Esophagus squamous epithelium (tissue), 4 donors: ENCODE results near the gene GATAD1.

Experiments
- CTCF ChIP-seq, 6 experiments: fragments of 450-650 bp in 4 of 6; fragments of 200-600 bp in 2 of 6; sonication (generic) in 2 of 6; IDR thresholded peaks; one replicate each; pipeline ENCODE4 v1.5.1; 2016 to 2019; ENCODE audit warnings: antibody characterized with exemption in 6 of 6, mild to moderate bottlenecking in 4 of 6, moderate library complexity in 4 of 6
- POLR2A ChIP-seq, 4 donors: fragments of 450-650 bp; IDR thresholded peaks; one replicate each; pipeline ENCODE4 v1.6.1; 2017; ENCODE audit warnings: antibody characterized with exemption in 4 of 4, mild to moderate bottlenecking in 4 of 4, moderate library complexity in 3 of 4

- TF ChIP-seq POLR2A (IDR thresholded peaks at IDR 0.05) (no peak), CTCF (IDR thresholded peaks at IDR 0.05) (no peak)
Measured at GRCh38 chr7:92412745-92413144, 34.5 kb upstream of the GATAD1 start.
